Epithelial cell of proximal tubule (primary cell): Measurements from ENCODE around the gene ABAT. TPM values are rescaled to one million over a fixed set of nuclear protein-coding genes. Genes with fewer than 3 reads are reported as not detected.

Source experiments
- DNase-seq: peaks from one replicate; pipeline ENCODE4 v3.0.0-alpha.2; 2011; ENCODE audit warnings: low read depth
- H3K4me3 ChIP-seq: 2 replicates; pipeline ENCODE4 v1.5.1; 2011; ENCODE audit warnings: low read depth, mild to moderate bottlenecking, low read length
- CTCF ChIP-seq: conservative IDR thresholded peaks from 2 replicates; pipeline ENCODE4 v1.5.1; 2012; ENCODE audit warnings: low read depth, mild to moderate bottlenecking, low read length
- total RNA-seq: library from RNA; depleted of rRNA; stranded (reverse); fragments of >200 nt; gene quantifications from 2 replicates; pipeline ENCODE4 v1.2.3, GENCODE V29; 2015

The ABAT gene
- total RNA-seq, 1 donor from 2014 or later, result 3.9 TPM

- DNase-seq, result no peak
- peak overlapping the region; percentile 72 for H3K4me3 ChIP-seq
- TF ChIP-seq CTCF, result no peak
These were observed 605 bp upstream of the ABAT start for GRCh38 chr16:8673611-8674412.

- no peak for DNase-seq
- TF ChIP-seq CTCF, result no peak
- peak overlapping the region; percentile 7 for H3K4me3 ChIP-seq
These were observed 1.1 kb downstream of the ABAT start for GRCh38 chr16:8675183-8676159.

- H3K4me3 ChIP-seq, result no peak overlapping the region
- no peak for TF ChIP-seq CTCF
- no peak for DNase-seq
These were observed 1.7 kb downstream of the ABAT start for GRCh38 chr16:8676160-8676547.

- TF ChIP-seq CTCF, result no peak
- DNase-seq, result no peak
- H3K4me3 ChIP-seq, result no peak overlapping the region
These were observed 2.4 kb downstream of the ABAT start for GRCh38 chr16:8676737-8677375.

GRCh38 chr16:8677481-8677880 is 3.1 kb downstream of the ABAT start:
- no peak for TF ChIP-seq CTCF
- DNase-seq, result no peak
- no peak overlapping the region for H3K4me3 ChIP-seq

GRCh38 chr16:8678068-8678927 is 3.9 kb downstream of the ABAT start:
- TF ChIP-seq CTCF, result no peak
- DNase-seq, result no peak
- no peak overlapping the region for H3K4me3 ChIP-seq
